ENCODE measurements around the gene MACO1. TPM values are rescaled to one million over a fixed set of nuclear protein-coding genes. Genes with fewer than 3 reads are reported as not detected.

MACO1 gene
- total RNA-seq, 1 donor from 2014 or later = 39.4 TPM

DNA sequence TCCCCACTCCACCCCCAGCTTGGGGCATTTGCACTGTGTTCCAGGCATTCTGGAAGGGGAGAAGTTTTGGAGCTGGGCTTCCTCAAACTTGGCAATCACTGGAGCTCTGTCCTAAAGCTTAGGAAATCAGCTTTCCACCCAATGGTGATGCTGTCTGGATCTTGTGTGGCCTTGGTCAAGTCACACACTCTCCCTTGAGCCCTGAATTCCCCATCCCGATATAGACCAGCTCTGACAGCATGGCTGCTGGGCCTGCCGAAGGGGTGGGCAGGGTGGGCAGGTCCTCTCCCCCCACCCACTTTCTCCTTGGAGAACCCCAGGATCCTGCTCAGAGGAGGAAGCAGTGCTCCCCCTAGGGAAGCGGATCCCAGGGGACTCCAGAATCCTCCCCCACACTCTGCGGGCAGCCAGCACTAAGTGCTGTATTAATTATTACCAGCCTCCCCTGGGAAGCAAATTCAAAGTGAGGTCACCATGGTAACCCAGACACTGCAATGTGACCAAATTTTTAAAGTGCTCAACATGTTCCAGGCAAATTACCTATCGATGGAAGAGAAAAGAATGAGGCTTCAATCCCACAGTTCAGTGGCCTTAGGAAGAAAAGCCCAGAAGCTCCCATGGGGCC, 91.4 kb downstream of the MACO1 start:
- Mint-ChIP-seq H3K27me3 (ENCODE audit: low read depth) (peaks cover 12% of the 10 kb centered on the region), H3K36me3 (ENCODE audit: low read depth) (peaks cover 4% of the 10 kb centered on the region), H3K9me3 (ENCODE audit: low read depth) (peaks cover 5% of the 10 kb centered on the region), H3K27ac (ENCODE audit: unreplicated experiment) (no peak overlapping the region), H3K4me1 (ENCODE audit: low read depth) (peaks cover 3% of the 10 kb centered on the region), H3K4me3 (ENCODE audit: unreplicated experiment) (no peak overlapping the region)
- TF ChIP-seq CTCF (IDR thresholded peaks at IDR 0.05) = no peak
- DNase-seq (ENCODE audit: low spot score) = peak; percentile 28

- Mint-ChIP-seq H3K4me3 (ENCODE audit: unreplicated experiment) (no peak overlapping the region), H3K27me3 (ENCODE audit: low read depth) (peaks cover 12% of the 10 kb centered on the region), H3K27ac (ENCODE audit: unreplicated experiment) (no peak overlapping the region), H3K36me3 (ENCODE audit: low read depth) (peaks cover 4% of the 10 kb centered on the region), H3K4me1 (ENCODE audit: low read depth) (peaks cover 3% of the 10 kb centered on the region), H3K9me3 (ENCODE audit: low read depth) (peaks cover 5% of the 10 kb centered on the region)
- no peak for TF ChIP-seq CTCF (IDR thresholded peaks at IDR 0.05)
- peak; percentile 48 for DNase-seq (ENCODE audit: low spot score)
These were observed 92.8 kb downstream of the MACO1 start for GRCh38 chr1:25523542-25523941.

- TF ChIP-seq CTCF (IDR thresholded peaks at IDR 0.05) = no peak
- peaks cover 3% of the 10 kb centered on the region for H3K4me1 Mint-ChIP-seq (ENCODE audit: low read depth)
- peaks cover 4% of the 10 kb centered on the region for H3K36me3 Mint-ChIP-seq (ENCODE audit: low read depth)
- H3K4me3 Mint-ChIP-seq (ENCODE audit: unreplicated experiment) = no peak overlapping the region
- peak; percentile 35 for DNase-seq (ENCODE audit: low spot score)
- H3K9me3 Mint-ChIP-seq (ENCODE audit: low read depth) = peaks cover 5% of the 10 kb centered on the region
- H3K27me3 Mint-ChIP-seq (ENCODE audit: low read depth) = peaks cover 12% of the 10 kb centered on the region
- no peak overlapping the region for H3K27ac Mint-ChIP-seq (ENCODE audit: unreplicated experiment)
These were observed 94.1 kb downstream of the MACO1 start for GRCh38 chr1:25524568-25525360.

GRCh38 chr1:25525361-25525688, 94.6 kb downstream of the MACO1 start:
- no peak for DNase-seq (ENCODE audit: low spot score)
- Mint-ChIP-seq H3K9me3 (ENCODE audit: low read depth) (peaks cover 5% of the 10 kb centered on the region), H3K27ac (ENCODE audit: unreplicated experiment) (no peak overlapping the region), H3K27me3 (ENCODE audit: low read depth) (peaks cover 12% of the 10 kb centered on the region), H3K36me3 (ENCODE audit: low read depth) (peaks cover 4% of the 10 kb centered on the region), H3K4me3 (ENCODE audit: unreplicated experiment) (no peak overlapping the region), H3K4me1 (ENCODE audit: low read depth) (peaks cover 3% of the 10 kb centered on the region)
- TF ChIP-seq CTCF (IDR thresholded peaks at IDR 0.05) = no peak

DNA sequence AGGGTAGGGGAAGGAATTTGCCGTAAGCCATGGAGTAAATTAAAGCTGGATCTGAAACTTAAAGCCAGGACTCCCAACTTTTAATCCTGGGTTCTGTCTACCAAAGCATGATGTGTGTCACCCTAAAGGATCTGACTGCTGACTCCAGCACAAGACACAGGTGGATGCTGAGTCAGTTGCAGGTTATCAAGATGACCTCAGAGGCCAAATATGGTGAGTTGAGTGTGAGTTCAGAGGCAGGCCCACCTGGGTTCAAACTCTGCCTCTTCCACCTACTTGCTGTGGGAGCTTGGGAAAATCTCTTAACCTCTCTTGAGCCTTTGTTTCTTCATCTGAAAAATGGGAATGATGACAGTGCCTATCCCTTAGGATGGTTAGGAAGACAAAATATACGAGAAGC, 96.1 kb downstream of the MACO1 start:
- H3K27ac Mint-ChIP-seq (ENCODE audit: unreplicated experiment) = no peak overlapping the region
- peaks cover 12% of the 10 kb centered on the region for H3K27me3 Mint-ChIP-seq (ENCODE audit: low read depth)
- peaks cover 4% of the 10 kb centered on the region for H3K36me3 Mint-ChIP-seq (ENCODE audit: low read depth)
- no peak overlapping the region for H3K4me3 Mint-ChIP-seq (ENCODE audit: unreplicated experiment)
- H3K4me1 Mint-ChIP-seq (ENCODE audit: low read depth) = peaks cover 3% of the 10 kb centered on the region
- DNase-seq (ENCODE audit: low spot score) = peak; percentile 8
- peaks cover 5% of the 10 kb centered on the region for H3K9me3 Mint-ChIP-seq (ENCODE audit: low read depth)
- TF ChIP-seq CTCF (IDR thresholded peaks at IDR 0.05) = no peak

Data from chondrocyte (in vitro differentiated cells).